ENCODE measurements around the gene IMPDH1. TPM values are rescaled to one million over a fixed set of nuclear protein-coding genes. Genes with fewer than 3 reads are reported as not detected.

The IMPDH1 gene
- total and polyA plus RNA-seq, 9 of the 15 experiments (the other 6 are each of a cell fraction or from before 2014, with no cell fraction given) = 0.80 to 118 (median 64.3) TPM

- TF ChIP-seq YY1 (IDR thresholded peaks at IDR 0.05; ENCODE audit: borderline replicate concordance in 1 of 3, control insufficient read depth in 1 of 3, extremely low read depth in 1 of 3, insufficient read depth in 3 of 3, insufficient read length in 1 of 3, insufficient replicate concordance in 2 of 3, low read depth in 1 of 3, low read length in 2 of 3) = no peak
- TF ChIP-seq MLLT1 (IDR thresholded peaks at IDR 0.05) = no peak; a peak in 1 of 4 replicates
- TF ChIP-seq ARID1B (IDR thresholded peaks at IDR 0.05) = peak; percentile 82
- no peak for TF ChIP-seq MCM5 (IDR thresholded peaks at IDR 0.05; ENCODE audit: low read depth)
- no peak for TF ChIP-seq FOXP1 (CRISPR knock-in tag; IDR thresholded peaks at IDR 0.05)
- no peak; the same call in 1 of the 2 replicates for TF ChIP-seq CBFA2T3 (IDR thresholded peaks at IDR 0.05)
- no peak for TF ChIP-seq POLR2AphosphoS5 (IDR thresholded peaks at IDR 0.05; ENCODE audit: control insufficient read depth, insufficient read depth, low read depth, low read length)
- TF ChIP-seq RREB1 (CRISPR knock-in tag; IDR thresholded peaks at IDR 0.05) = no peak
- no peak for TF ChIP-seq GTF2F1 (IDR thresholded peaks at IDR 0.05; ENCODE audit: low read depth, low read length)
- TF ChIP-seq RBM15 (IDR thresholded peaks at IDR 0.05; ENCODE audit: insufficient read depth, low read length) = no peak
- TF ChIP-seq ZNF41 (CRISPR knock-in tag; conservative IDR thresholded peaks at IDR 0.05) = no peak
Measured at GRCh38 chr7:128437426-128438332, 27.9 kb upstream of the IMPDH1 start (continued).
